T1000 (cell line): ENCODE measurements around the gene DIPK1A.

Experiments used
- DNase-seq: peaks from one replicate; lab custom pipeline; 2025; ENCODE audit warnings: mixed read lengths; lab: John Stamatoyannopoulos, UW

The DIPK1A gene

DNA sequence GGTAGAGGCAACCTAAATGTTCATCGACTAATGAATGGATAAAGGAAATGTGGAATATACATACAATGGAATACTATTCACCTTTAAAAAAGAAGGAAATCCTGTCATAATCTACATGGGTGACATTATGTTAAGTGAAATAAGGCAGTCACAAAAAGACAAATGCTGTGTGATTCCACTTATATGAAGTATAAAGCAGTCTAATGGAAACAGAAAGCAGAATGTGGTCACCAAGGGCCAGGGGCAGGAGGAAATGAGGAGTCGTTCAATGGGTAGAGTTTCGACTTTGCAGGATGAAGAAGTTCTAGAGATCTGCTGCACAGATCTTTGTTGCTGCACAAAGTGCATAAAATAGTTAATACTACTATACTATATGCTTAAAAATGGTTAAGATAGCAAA lies 7.8 kb downstream of the DIPK1A start:
- DNase-seq: no peak

GRCh38 chr1:92952714-92953113 lies 8.5 kb downstream of the DIPK1A start:
- no peak for DNase-seq

DNA sequence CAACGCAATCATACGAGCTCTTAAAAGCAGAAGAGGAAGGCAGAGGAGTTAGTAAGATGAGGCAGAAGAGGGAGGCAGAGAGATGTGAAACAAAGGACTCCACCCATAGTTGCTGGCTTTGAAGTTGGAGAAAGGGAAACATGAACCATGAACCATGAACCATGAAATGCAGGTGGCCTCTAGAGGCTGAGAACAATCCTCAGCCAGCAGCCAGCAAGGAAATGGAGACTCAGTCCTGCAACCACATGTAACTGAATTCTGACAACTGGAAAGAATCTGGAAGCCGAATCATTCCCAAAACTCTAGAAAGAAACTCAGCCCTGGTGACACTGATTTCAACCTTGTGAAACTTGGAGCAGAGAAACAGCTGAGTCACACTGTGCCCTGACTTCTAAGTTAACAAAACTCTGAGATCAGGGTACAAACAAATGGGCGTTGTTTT lies 10.1 kb downstream of the DIPK1A start:
- peak; percentile 2 for DNase-seq

DNA sequence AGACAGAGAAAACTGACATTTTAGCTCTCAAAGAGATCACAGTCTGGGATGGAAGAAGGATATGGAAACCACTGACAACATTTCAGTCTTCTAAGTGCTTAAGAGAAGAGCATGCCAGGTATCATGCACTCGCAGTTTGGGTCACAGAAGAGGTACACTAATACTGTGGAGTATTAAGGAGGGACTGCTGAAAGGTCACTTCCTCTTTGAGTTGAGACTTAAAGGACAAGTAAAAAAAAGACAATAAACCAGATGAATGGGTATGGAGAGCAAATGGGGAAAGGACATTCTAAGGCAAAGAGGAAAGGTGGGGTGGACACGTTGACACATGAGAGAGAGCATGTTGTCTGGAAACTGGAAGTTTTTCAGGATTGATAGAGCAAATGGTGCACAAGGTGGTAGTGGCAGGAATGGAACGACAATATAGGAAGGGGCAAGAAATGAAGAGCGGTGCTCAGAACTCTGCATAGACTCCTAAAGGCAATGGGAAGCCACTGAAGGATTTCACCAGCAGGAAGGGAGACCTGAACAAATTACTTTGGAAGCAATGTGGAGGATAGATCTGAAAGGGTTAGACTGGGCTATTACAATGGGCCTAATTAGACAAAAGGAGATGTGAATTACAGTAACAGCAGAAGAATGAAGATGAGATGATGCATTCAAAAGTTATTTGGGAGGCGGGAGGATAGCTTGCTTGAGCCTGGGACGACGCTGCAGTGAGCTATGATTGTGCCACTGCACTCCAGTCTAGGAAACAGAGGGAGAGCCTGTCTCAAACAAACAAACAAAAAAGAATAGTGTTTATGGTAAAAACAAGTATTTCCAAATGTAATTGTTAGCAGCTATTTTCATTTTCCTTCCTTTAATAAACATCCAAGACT lies 11.1 kb downstream of the DIPK1A start:
- peak; percentile 23 for DNase-seq

DNA sequence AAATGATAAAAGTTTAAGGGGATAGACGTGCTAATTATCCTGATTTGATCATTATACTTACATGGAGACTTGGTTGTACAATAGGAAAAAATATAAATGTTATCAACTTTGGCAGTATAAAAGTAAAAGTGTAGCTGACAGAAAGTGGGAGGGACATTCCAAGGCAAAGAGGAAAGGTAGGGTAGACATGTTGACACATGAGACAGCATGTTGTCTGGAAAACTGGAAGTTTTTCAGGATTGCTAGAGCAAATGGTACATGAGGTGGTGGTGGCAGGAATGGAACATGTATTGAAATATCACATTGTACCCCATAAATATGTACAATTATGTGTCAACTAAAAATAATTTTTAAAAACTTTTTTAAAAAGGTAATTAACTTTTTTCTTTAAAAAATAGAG lies 13.2 kb downstream of the DIPK1A start:
- no peak for DNase-seq

DNA sequence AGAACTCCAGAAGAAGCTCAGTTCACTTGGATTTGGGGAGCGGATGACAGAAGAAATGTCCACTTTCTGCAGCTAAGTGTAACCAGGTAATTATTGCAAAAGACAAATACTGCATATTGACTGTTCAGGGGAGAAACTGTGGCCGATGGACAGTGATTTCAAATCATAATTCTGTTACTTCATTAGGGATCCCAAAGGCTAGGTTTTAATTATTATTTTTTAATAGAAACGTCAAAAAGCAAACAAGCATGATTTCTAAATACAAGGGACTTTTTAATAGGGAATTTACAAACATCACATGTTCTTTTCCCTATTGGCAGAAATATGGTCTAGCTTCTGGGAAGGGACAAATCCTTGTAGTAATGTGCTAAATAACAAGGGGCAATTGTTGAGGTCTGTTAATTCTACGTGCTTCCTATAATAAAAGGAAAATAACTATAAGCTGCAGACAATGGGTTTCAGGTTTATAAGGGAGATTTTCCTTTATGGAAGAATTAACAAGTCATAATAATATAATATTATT lies 15.5 kb downstream of the DIPK1A start:
- DNase-seq: no peak

DNA sequence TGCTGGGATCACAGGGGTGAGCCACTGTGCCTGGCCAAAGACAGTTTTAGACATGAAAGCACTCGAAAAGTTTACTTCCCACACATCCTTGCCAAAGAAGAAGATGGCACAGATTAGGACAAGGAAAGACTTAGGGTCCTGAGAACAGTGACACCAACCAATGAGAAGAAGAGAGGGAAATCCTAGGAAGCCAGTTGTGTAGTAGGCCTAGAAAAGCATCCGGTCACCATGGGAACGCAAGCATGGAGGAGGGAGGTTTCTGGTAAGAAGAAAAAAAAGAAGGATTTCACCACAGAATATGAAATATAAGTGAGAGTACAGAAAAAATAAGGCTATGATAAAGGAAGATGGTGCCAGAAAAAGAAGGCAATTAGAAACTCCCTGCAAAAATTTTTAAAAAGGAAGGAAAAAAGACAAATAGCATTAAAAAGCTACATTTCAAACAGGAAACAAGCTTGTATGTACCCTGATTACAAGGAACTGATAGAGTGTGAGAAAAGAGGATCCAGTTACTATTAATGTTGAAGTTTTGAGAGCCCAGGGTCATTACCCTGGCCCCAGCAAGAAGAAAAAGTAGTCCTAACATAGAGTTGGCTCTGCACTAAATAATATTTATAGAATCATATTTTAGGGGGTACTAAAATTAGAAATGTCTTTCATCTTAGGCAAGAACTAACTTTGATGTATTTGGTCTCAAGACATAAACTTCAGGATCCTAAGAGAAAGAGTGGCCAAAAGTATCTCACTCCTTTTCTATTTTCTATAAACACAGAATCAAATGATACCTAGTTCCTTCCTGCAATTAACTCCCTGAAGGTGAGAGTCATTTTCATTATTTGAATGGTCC lies 16.1 kb downstream of the DIPK1A start:
- DNase-seq: no peak

DNA sequence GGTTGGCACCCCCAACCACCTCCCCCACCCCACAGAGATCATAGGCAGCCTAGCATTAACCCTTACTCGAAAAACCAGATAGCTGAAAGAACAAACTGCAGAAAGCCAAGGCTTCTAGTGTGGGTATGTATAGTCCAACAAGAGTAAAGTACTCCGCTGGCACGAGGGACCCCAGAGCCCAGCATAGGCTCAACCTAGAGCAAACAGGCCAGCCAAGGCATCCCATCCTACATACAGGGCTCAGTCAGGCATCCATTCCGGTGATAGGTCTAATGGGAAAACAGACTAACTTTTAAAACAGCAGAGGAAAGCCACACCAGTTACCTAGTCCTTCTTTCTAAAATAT lies 17.8 kb downstream of the DIPK1A start:
- no peak for DNase-seq

GRCh38 chr1:92940541-92940940 lies 20.7 kb downstream of the DIPK1A start:
- no peak for DNase-seq

- no peak for DNase-seq
Measured at GRCh38 chr1:92937731-92938130, 23.5 kb downstream of the DIPK1A start.

DNA sequence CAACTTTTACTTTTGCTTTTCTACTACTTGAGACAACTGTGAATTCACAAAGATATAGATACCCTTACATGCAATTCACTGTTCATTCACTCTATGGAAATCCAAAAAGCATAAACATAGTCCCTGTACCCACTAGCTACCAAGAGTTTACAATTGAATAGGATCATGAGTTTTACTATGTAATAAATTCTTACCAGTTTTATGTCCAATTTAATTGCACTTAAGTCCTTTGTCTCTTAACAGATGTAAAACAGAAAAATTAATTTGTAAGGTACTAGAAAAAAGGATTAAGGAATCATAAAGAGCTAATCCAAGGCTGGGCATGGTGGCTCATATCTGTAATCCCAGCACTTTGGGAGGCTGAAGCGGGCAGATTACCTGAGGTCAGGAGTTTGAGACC lies 24.4 kb downstream of the DIPK1A start:
- no peak for DNase-seq

GRCh38 chr1:92934395-92935378 lies 26.6 kb downstream of the DIPK1A start:
- peak; percentile 25 for DNase-seq

- DNase-seq: no peak
Measured at GRCh38 chr1:92933459-92933858, 27.8 kb downstream of the DIPK1A start.

- DNase-seq: no peak
Measured at GRCh38 chr1:92931691-92932090, 29.6 kb downstream of the DIPK1A start.

DNA sequence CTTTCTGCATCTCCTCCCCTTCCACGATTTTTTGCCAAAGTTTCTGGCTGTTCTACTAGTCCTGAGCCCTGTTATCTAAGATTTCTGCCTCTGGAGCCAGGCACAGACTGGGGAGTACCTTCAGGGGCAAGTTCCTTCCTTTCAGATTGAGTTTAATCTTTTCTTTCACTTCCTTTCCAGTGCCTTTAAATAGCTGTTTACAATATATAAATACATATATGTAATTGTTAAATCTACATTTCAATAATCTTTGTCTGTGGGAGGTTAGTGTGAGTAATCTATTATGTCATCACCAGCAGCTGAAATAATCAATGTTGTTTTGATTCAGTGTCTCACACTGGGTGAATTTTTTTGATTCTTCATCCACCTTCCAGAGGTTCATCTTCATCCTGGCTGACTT lies 31.8 kb downstream of the DIPK1A start:
- no peak for DNase-seq

GRCh38 chr1:92927870-92928269 lies 33.4 kb downstream of the DIPK1A start:
- no peak for DNase-seq

DNA sequence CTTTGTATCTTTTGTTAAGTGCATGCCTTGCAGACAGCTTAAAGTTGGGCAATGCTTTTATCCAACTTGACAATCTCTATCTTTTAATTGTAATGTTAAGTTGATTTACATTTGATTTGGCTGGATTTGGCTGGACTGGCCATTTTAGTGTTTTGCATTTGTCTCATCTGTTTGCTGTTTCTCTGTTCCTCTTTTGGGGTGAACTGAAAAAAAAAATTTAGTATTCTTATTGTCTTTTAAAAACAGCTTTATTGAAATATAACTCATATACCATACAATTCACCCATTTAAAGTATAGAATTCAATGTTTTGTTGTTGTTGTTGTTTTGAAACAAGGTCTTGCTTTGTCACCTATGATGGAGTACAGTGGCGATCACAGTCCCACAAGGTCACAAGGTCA lies 34.4 kb downstream of the DIPK1A start:
- DNase-seq: no peak

DNA sequence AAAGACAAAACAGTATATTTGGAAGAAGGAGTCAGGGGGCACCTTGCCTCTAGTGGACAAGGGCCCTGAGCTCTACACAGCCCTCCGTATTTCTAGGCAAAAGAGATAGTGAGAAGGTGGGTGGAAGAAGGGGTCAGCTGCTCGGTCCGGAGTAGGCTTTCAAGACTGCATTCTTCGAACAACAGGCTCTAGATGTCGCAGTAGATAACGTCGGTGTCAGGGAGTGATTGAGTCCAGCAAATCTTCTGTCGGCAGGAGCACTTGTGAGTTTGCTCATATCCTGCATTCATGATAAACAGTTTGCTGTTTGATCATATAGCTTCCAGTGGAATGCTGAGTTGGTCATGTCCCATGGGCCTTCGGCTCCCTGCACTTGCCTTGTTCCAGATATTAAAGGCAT lies 36.8 kb downstream of the DIPK1A start:
- DNase-seq: peak; percentile 23

DNA sequence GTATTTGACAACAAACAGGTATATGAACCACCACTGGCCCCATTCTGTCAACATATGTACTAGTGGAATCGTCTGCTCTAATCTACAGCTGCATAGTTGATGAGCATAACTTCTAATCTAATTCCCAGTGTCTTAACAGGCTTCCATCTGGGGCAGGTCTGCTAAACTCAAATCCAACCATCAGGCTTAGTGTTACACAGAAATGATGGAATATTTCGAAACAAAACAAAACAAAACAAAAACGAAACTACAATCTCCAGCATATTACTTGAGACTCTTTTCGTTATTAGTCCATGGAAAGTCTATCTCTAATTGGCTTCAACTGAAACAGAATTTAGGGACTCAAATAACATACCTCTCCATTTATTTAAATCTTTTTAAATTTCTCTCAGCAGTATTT lies 37.6 kb downstream of the DIPK1A start:
- DNase-seq: no peak

DNA sequence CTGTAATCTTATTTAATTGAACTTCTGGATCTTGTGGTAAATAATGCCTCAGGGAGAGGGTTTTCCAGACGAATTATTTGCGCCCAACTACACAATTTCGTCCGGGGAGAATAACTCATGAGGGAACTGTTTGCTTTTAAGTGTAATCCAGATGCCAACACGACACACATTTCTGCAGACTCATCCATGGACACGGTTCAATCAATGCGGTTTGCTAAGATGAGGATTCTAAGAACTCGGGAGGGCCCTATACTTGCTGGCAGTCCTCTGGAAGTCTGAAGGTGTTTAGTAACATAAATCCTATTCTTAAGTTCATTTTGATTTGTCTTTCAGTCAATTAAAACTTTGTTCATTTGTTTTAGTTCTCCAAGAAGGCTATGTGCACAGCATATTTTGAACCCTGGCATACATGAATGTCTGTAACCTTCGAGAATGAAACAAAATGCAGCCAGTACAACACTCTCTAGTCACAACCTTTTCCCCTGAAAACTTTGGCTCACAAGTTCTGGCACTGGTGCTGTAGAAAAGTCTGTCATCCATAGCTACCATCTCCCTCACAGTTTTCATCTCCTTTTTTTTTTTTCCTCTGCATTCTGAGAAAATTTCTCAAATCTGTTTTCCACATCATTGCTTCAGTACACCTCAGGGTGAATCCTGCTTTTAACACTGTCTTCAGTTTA lies 38.8 kb downstream of the DIPK1A start:
- DNase-seq: no peak
